ENCODE data around the gene TECPR1.

Gene TECPR1

GRCh38 chr7:98267303-98267702 lies 15.3 kb upstream of the TECPR1 start:
- no peaks in the 10 kb centered on the region for H3K79me2 ChIP-seq (ENCODE audit: control insufficient read depth, low read length)
- no peak overlapping the region for H3K4me3 ChIP-seq (ENCODE audit: low read length)
- no peaks in the 10 kb centered on the region for H4K20me1 ChIP-seq (ENCODE audit: control insufficient read depth, insufficient read depth, low read depth, low read length)
- no peaks in the 10 kb centered on the region for H3K36me3 ChIP-seq (ENCODE audit: control insufficient read depth, low read length)
- no peaks in the 10 kb centered on the region for H3F3A ChIP-seq (ENCODE audit: control insufficient read depth, insufficient read depth)
- no peaks in the 10 kb centered on the region for H3K9me2 ChIP-seq (replicated peaks; ENCODE audit: control insufficient read depth, low read length)
- H3K27me3 ChIP-seq (ENCODE audit: control insufficient read depth, low read length): no peaks in the 10 kb centered on the region
- H3K4me2 ChIP-seq (ENCODE audit: low read length): no peak overlapping the region
- no peaks in the 10 kb centered on the region for H3K9me3 ChIP-seq (ENCODE audit: control insufficient read depth, insufficient read depth, low read length)
- H3K27ac ChIP-seq (ENCODE audit: low read depth, low read length): no peak overlapping the region
- H3K4me1 ChIP-seq (ENCODE audit: control insufficient read depth, low read length): no peaks in the 10 kb centered on the region
- TF ChIP-seq CTCF (IDR thresholded peaks at IDR 0.05; ENCODE audit: low read depth, low read length, poor library complexity, severe bottlenecking) (no peak), EZH2phosphoT487 (IDR thresholded peaks at IDR 0.05; ENCODE audit: borderline replicate concordance, low read length) (no peak)

GRCh38 chr7:98266840-98267239 lies 14.8 kb upstream of the TECPR1 start:
- Histone ChIP-seq H3K9me2 (replicated peaks; ENCODE audit: control insufficient read depth, low read length) (no peaks in the 10 kb centered on the region), H3K4me1 (ENCODE audit: control insufficient read depth, low read length) (no peaks in the 10 kb centered on the region), H4K20me1 (ENCODE audit: control insufficient read depth, insufficient read depth, low read depth, low read length) (no peaks in the 10 kb centered on the region), H3K4me3 (ENCODE audit: low read length) (no peak overlapping the region), H3K9me3 (ENCODE audit: control insufficient read depth, insufficient read depth, low read length) (peaks cover under 1% of the 10 kb centered on the region; the same call in 1 of the 2 replicates), H3K79me2 (ENCODE audit: control insufficient read depth, low read length) (no peaks in the 10 kb centered on the region), H3K27ac (ENCODE audit: low read depth, low read length) (no peak overlapping the region), H3K27me3 (ENCODE audit: control insufficient read depth, low read length) (no peaks in the 10 kb centered on the region), H3K4me2 (ENCODE audit: low read length) (no peak overlapping the region), H3K36me3 (ENCODE audit: control insufficient read depth, low read length) (no peaks in the 10 kb centered on the region), H3F3A (ENCODE audit: control insufficient read depth, insufficient read depth) (no peaks in the 10 kb centered on the region)
- peak; percentile 28 for TF ChIP-seq CTCF (IDR thresholded peaks at IDR 0.05; ENCODE audit: low read depth, low read length, poor library complexity, severe bottlenecking)
- TF ChIP-seq EZH2phosphoT487 (IDR thresholded peaks at IDR 0.05; ENCODE audit: borderline replicate concordance, low read length): no peak

GRCh38 chr7:98265841-98266271 lies 13.8 kb upstream of the TECPR1 start:
- Histone ChIP-seq H3K4me1 (ENCODE audit: control insufficient read depth, low read length) (no peaks in the 10 kb centered on the region), H3K4me3 (ENCODE audit: low read length) (no peak overlapping the region), H3F3A (ENCODE audit: control insufficient read depth, insufficient read depth) (no peaks in the 10 kb centered on the region), H3K36me3 (ENCODE audit: control insufficient read depth, low read length) (peaks cover 3% of the 10 kb centered on the region; the same call in 1 of the 2 replicates), H3K27ac (ENCODE audit: low read depth, low read length) (no peak overlapping the region), H3K9me3 (ENCODE audit: control insufficient read depth, insufficient read depth, low read length) (peaks cover 8% of the 10 kb centered on the region; the same call in 1 of the 2 replicates), H3K4me2 (ENCODE audit: low read length) (no peak overlapping the region), H3K27me3 (ENCODE audit: control insufficient read depth, low read length) (no peaks in the 10 kb centered on the region), H3K79me2 (ENCODE audit: control insufficient read depth, low read length) (no peaks in the 10 kb centered on the region), H4K20me1 (ENCODE audit: control insufficient read depth, insufficient read depth, low read depth, low read length) (no peaks in the 10 kb centered on the region), H3K9me2 (replicated peaks; ENCODE audit: control insufficient read depth, low read length) (no peaks in the 10 kb centered on the region)
- no peak for TF ChIP-seq EZH2phosphoT487 (IDR thresholded peaks at IDR 0.05; ENCODE audit: borderline replicate concordance, low read length)
- TF ChIP-seq CTCF (IDR thresholded peaks at IDR 0.05; ENCODE audit: low read depth, low read length, poor library complexity, severe bottlenecking): no peak
